Astrocyte (in vitro differentiated cells and primary cell): ENCODE data around the gene PEX16.

Experiments
- EZH2 ChIP-seq: IDR thresholded peaks from 2 replicates; pipeline ENCODE4 v1.6.1; 2012; ENCODE audit warnings: mild to moderate bottlenecking, low read length, inconsistent platforms; ENCODE audit not compliant: insufficient read depth
- TF ChIP-seq, protein P1 (sequence below): IDR thresholded peaks from 2 replicates; pipeline ENCODE4 v1.5.1; 2011; ENCODE audit warnings: low read depth, mild to moderate bottlenecking, inconsistent platforms, low read length, moderate library complexity; ENCODE audit not compliant: insufficient read depth

DNA sequence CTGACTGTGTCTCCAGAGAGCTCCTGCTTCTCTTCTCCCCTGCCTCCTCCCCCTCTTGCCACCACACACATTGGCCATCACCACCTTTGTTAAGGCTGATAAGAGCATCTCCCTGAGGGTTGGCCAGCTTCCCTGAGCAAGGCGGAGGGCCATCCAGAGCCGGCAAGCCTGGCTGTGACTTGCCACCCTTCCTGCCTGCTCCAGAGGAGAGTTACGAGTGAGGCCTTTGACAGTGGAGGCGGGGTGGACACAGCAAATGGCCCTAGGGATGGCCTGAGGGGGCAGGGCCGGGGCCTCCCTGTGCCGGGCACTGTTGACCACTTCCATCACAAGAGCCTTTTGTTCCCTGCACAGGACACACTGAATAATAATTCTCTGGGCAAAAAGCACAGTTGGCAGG, 16.1 kb downstream of the PEX16 start:
- TF ChIP-seq, protein P1, sequence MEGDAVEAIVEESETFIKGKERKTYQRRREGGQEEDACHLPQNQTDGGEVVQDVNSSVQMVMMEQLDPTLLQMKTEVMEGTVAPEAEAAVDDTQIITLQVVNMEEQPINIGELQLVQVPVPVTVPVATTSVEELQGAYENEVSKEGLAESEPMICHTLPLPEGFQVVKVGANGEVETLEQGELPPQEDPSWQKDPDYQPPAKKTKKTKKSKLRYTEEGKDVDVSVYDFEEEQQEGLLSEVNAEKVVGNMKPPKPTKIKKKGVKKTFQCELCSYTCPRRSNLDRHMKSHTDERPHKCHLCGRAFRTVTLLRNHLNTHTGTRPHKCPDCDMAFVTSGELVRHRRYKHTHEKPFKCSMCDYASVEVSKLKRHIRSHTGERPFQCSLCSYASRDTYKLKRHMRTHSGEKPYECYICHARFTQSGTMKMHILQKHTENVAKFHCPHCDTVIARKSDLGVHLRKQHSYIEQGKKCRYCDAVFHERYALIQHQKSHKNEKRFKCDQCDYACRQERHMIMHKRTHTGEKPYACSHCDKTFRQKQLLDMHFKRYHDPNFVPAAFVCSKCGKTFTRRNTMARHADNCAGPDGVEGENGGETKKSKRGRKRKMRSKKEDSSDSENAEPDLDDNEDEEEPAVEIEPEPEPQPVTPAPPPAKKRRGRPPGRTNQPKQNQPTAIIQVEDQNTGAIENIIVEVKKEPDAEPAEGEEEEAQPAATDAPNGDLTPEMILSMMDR = no peak
- no peak for TF ChIP-seq EZH2
